Naive thymus-derived CD8-positive, alpha-beta T cell (primary cell): ENCODE measurements around the gene OGFR. TPM values are rescaled to one million over a fixed set of nuclear protein-coding genes. Genes with fewer than 3 reads are reported as not detected.

ENCODE experiments used
- ATAC-seq, 2 donors: fragments of 150-1000 bp; cut with Tn5 transposase in 1 of 2; sonication (Bioruptor Pico), chemical (Tn5 transposase) in 1 of 2; 1 replicate in 1 of 2; 2 replicates in 1 of 2; pipeline ENCODE4 v1.10.0; 2021; ENCODE audit warnings: mild to moderate bottlenecking in 2 of 2, moderate library complexity in 2 of 2
- POLR2A ChIA-PET: fragments of 350-600 bp; sonication (Branson Sonifier 250); formaldehyde crosslinking; loops from one replicate; lab custom pipeline; 2021; ENCODE audit warnings: antibody characterized with exemption; lab: Charles Lee
- DNase-seq, 10 donors: peaks; one replicate each; pipeline versions ENCODE4 v3.0.0 to v3.0.0-alpha.2; 2020 to 2022
- H3K27ac Mint-ChIP-seq, 10 donors: one replicate each; pipeline ENCODE4 v1.8.0; 2020 to 2022; ENCODE audit warnings: mild to moderate bottlenecking in 10 of 10, mixed read lengths in 10 of 10, moderate library complexity in 4 of 10, inconsistent platforms in 1 of 10
- H3K27me3 Mint-ChIP-seq, 5 donors: one replicate each; pipeline ENCODE4 v1.8.0; 2021 to 2022; ENCODE audit warnings: mixed read lengths in 5 of 5
- H3K36me3 Mint-ChIP-seq, 3 donors: one replicate each; pipeline ENCODE4 v1.8.0; 2020 to 2022; ENCODE audit warnings: mixed read lengths in 3 of 3, mild to moderate bottlenecking in 2 of 3, inconsistent platforms in 1 of 3
- H3K4me1 Mint-ChIP-seq, 4 donors: one replicate each; pipeline ENCODE4 v1.8.0; 2021 to 2022; ENCODE audit warnings: mixed read lengths in 4 of 4
- H3K4me3 Mint-ChIP-seq, 10 donors: one replicate each; pipeline ENCODE4 v1.8.0; 2020 to 2022; ENCODE audit warnings: mild to moderate bottlenecking in 10 of 10, mixed read lengths in 10 of 10, moderate library complexity in 6 of 10, inconsistent platforms in 1 of 10
- H3K9me3 Mint-ChIP-seq, 9 donors: one replicate each; pipeline ENCODE4 v1.8.0; 2020 to 2022; ENCODE audit warnings: mixed read lengths in 9 of 9, mild to moderate bottlenecking in 3 of 9, inconsistent platforms in 1 of 9, moderate library complexity in 1 of 9
- polyA plus RNA-seq, 3 donors: library from polyadenylated mRNA; unstranded; fragments of 300-500 nt; fragmentation: Illumina TruSeq; gene quantifications; one replicate each; pipeline ENCODE4 v1.2.3, GENCODE V29; 2021
- total RNA-seq, 8 experiments: library from RNA in 2 of 8; stranded (reverse) in 2 of 8; gene quantifications; one replicate each; pipeline ENCODE4 v1.2.3 and lab custom pipeline; 2021 to 2026

OGFR gene
- total and polyA plus RNA-seq, 5 experiments from 2014 or later, result 26.5 to 79.9 (median 58.2) TPM

DNA sequence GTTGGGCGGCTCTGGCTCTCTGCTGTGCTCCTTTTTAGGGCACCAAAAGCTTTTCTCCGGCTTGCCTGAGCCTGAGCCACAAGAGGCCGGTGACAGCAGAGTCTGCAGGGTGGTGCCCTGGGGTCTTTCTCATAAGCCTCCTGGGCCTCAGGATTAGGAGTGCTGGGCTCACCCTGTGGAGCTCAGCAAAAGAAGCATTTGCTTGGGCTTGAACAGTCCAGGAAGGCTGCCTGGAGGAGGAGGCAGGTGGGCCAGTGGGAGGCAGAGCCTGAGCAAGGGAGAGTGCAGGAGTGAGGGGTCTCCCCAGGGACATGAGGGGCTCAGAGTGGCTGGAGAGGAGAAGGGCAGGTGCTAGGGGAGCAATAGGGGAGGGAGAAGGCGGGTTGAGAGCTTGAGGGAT lies 41.2 kb upstream of the OGFR start:
- peak in 1 of 10 donors; percentile 44 for DNase-seq
- POLR2A ChIA-PET, result no interaction called here
- H3K36me3 Mint-ChIP-seq, result no peaks in the 10 kb centered on the region
- ATAC-seq, result no peak
- no peaks in the 10 kb centered on the region for H3K9me3 Mint-ChIP-seq
- H3K4me1 Mint-ChIP-seq, result peaks cover 4 to 22% (median 13%) of the 10 kb centered on the region in 4 donors
- H3K27ac Mint-ChIP-seq, result peak overlapping the region in 2 of 10 donors; percentile 53 to 82
- no peak overlapping the region for H3K4me3 Mint-ChIP-seq
- no peaks in the 10 kb centered on the region for H3K27me3 Mint-ChIP-seq

DNA sequence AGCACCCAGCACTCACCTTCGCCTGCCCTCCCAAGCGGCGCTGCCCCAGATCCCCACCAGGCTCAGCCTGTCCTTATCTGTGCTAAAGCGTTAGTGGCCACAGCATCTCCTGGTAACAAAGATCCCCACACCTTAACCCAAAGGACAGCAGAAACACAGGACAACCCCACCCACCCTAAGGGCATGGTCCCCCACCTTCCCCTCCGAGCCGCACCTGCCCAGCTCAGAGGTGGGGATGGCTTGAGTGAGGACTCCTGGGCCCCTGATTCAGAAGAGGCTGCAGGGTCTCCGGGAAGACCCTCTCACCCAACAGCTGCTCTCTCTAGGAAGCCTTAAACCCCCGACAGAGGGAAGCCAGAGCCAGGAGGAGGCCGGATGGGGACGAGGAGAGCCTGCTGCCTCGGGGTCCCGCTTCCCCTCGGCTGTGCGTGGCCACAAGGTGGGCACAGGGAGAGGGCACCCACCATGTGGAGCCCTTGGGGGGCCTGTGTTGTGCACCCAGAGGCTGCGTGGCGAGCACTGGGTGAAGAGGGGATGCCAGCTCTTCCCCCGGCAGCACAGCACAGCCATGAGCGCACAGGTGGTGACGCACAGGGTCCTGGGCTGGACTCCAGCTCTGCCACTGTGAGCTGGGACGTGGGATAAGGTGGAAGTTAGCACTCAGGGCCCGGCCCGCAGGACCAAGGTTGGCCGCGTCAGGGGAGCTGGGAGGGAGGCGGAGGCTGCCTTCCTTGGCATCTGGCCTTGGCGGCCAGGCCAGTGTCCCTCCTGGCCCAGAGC lies 40.3 kb upstream of the OGFR start:
- Mint-ChIP-seq H3K27me3 (no peaks in the 10 kb centered on the region), H3K4me1 (peaks cover 8 to 32% (median 20%) of the 10 kb centered on the region in 4 donors), H3K9me3 (no peaks in the 10 kb centered on the region), H3K4me3 (no peak overlapping the region), H3K27ac (peak overlapping the region in 1 of 10 donors; percentile 59), H3K36me3 (no peaks in the 10 kb centered on the region)
- POLR2A ChIA-PET, result interaction anchor here (0.9 to 1.9 kb wide), 2 partner anchors 10 to 100 kb away, joined by 3 to 7 read pairs; no protein-coding TSS in a partner anchor
- ATAC-seq (no peak), DNase-seq (peak in 1 of 10 donors; percentile 58)

DNA sequence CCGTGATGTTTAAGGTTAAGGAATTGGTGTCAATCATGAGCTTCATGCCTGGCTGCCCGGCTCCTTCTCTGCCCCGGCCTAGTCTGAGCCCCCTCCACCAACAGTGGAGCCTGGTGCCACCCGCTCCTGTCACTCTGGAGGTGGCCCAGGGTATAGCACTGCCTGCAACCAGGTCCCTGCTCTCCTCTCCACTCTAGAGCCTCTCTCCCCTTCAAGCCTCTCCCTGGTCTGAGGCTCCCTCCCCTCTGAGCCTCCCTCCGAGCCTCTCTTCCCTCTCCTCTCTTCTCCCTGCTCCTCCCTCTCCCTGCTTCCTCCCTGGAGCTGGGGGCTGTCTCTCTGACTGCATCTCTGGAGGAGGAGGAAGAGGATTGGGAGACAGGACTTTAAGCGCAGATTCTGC lies 39.6 kb upstream of the OGFR start:
- peaks cover 8 to 34% (median 21%) of the 10 kb centered on the region in 4 donors for H3K4me1 Mint-ChIP-seq
- no peaks in the 10 kb centered on the region for H3K27me3 Mint-ChIP-seq

DNA sequence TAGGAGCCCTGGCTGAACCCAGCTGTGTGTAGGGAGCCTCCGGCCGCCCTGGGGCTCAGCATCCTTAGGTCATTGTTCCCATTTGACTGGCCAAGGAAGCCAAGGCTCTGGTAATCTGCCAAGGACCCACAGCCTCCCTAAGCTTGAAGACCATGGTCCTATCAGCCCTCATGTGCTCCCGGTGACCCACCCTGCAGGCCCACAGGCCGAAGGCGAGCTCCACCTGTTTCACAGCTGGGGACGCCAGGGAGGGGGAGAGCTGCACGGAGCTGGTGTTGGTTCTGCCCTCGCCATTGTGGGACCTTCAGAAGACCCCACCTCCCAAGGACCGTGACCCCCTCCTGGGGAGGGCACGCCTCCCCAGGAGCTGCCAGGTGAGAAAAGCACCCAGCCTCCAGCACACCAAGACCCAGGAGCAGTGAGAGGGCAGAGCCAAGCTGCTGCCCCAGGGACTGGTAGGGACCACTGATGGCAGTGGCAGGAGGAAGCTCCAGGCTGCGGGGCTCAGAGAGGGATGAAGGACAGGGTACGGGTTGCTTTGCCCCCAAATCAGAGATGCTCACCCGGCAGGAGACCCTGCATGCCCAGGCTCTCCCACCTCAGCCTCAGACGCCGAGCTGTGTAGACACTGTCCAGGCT lies 39.1 kb upstream of the OGFR start:
- peak overlapping the region in 1 of 10 donors; percentile 45 for H3K27ac Mint-ChIP-seq
- no peak overlapping the region for H3K4me3 Mint-ChIP-seq
- no peak for ATAC-seq
- POLR2A ChIA-PET, result interaction anchor here (1.9 kb wide), 1 partner anchor 9 kb away, joined by 7 read pairs; no protein-coding TSS in a partner anchor
- no peaks in the 10 kb centered on the region for H3K9me3 Mint-ChIP-seq
- peaks cover 8 to 34% (median 22%) of the 10 kb centered on the region in 4 donors for H3K4me1 Mint-ChIP-seq
- DNase-seq, result peak in 1 of 10 donors; percentile 32
- H3K36me3 Mint-ChIP-seq, result no peaks in the 10 kb centered on the region
- no peaks in the 10 kb centered on the region for H3K27me3 Mint-ChIP-seq

More for the DNA sequence above, 39.6 kb upstream of the OGFR start:
- Mint-ChIP-seq H3K9me3 (no peaks in the 10 kb centered on the region), H3K36me3 (no peaks in the 10 kb centered on the region), H3K27ac (peak overlapping the region in 1 of 10 donors; percentile 45), H3K4me3 (no peak overlapping the region)
- ATAC-seq (no peak), DNase-seq (peak in 1 of 10 donors; percentile 0)
- POLR2A ChIA-PET, result interaction anchor here (0.9 to 1.9 kb wide), 2 partner anchors 10 to 100 kb away, joined by 3 to 7 read pairs; no protein-coding TSS in a partner anchor

DNA sequence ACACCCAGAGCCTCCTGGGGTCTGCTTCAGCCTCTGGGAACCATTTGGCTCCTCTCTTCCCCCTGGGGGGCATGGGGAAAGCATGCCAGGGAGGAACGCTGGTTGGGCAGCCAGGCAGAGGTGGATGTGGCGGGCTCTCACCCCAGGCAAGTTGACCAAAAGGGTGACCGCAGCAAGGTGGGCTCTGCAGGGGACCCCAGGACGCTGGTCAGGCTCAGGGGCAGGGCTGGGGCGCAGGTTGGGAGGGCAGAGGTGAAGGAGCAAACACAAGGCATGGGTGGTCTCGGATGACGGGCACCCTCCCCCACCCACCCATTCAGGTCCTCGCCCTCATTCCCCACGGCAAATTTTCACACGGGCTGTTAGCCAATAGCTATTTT lies 38.6 kb upstream of the OGFR start:
- Mint-ChIP-seq H3K27me3 (no peaks in the 10 kb centered on the region), H3K27ac (peak overlapping the region in 1 of 10 donors; percentile 62), H3K4me1 (peaks cover 8 to 34% (median 22%) of the 10 kb centered on the region in 4 donors), H3K36me3 (no peaks in the 10 kb centered on the region), H3K9me3 (no peaks in the 10 kb centered on the region), H3K4me3 (no peak overlapping the region)
- POLR2A ChIA-PET, result no interaction called here
- ATAC-seq, result no peak
- DNase-seq, result no peak

DNA sequence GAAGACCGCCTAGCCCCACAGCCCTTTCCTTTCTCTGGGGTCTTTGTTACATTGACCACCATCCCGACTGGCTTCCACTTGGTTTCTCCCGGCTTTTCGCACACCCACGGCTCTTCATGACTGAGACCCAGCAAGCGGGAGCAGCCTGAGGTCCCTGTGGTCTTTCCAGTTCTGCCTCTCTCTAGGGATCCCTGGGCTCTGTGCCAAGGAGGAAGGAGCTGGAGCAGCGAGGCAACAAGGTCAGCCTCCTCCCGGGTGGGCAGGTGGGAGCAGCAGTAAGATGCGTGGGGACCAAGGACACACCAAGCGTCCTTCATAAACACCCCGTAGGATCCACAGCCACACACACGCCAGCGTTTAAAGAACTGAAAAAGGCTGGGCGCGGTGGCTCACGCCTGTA lies 37.9 kb upstream of the OGFR start:
- ATAC-seq (no peak), DNase-seq (no peak)
- H3K9me3 Mint-ChIP-seq, result no peaks in the 10 kb centered on the region
- no peaks in the 10 kb centered on the region for H3K27me3 Mint-ChIP-seq
- no peaks in the 10 kb centered on the region for H3K36me3 Mint-ChIP-seq
- H3K27ac Mint-ChIP-seq, result peak overlapping the region in 4 of 10 donors; percentile 52 to 87 (median 65)
- H3K4me3 Mint-ChIP-seq, result peak overlapping the region in 1 of 10 donors; percentile 3
- peaks cover 8 to 34% (median 23%) of the 10 kb centered on the region in 4 donors for H3K4me1 Mint-ChIP-seq
- POLR2A ChIA-PET, result no interaction called here

DNA sequence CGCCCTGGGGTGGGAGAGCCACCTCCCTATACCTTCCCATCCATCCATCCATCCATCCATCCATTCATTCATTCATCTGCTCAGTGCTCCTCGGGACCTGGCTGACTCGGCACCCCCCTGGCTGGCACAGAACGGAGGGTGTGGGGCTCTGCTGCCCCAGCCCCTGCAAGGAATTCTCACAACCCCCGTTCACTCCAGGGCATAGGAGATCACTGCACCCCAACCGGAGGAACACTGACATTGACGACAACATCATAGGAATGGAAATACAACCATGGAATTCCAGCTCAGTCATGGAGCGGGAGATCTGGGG lies 36.4 kb upstream of the OGFR start:
- no peaks in the 10 kb centered on the region for H3K9me3 Mint-ChIP-seq
- H3K4me1 Mint-ChIP-seq, result peaks cover 13 to 46% (median 27%) of the 10 kb centered on the region in 4 donors
- peak overlapping the region in 1 of 10 donors; percentile 80 for H3K27ac Mint-ChIP-seq
- POLR2A ChIA-PET, result interaction anchor here (0.6 to 1.1 kb wide), 2 partner anchors 26 to 36 kb away, joined by 3 read pairs; no protein-coding TSS in a partner anchor
- H3K4me3 Mint-ChIP-seq, result peak overlapping the region in 1 of 10 donors; percentile 43
- H3K27me3 Mint-ChIP-seq, result no peaks in the 10 kb centered on the region
- H3K36me3 Mint-ChIP-seq, result no peaks in the 10 kb centered on the region
- DNase-seq (no peak), ATAC-seq (no peak)

DNA sequence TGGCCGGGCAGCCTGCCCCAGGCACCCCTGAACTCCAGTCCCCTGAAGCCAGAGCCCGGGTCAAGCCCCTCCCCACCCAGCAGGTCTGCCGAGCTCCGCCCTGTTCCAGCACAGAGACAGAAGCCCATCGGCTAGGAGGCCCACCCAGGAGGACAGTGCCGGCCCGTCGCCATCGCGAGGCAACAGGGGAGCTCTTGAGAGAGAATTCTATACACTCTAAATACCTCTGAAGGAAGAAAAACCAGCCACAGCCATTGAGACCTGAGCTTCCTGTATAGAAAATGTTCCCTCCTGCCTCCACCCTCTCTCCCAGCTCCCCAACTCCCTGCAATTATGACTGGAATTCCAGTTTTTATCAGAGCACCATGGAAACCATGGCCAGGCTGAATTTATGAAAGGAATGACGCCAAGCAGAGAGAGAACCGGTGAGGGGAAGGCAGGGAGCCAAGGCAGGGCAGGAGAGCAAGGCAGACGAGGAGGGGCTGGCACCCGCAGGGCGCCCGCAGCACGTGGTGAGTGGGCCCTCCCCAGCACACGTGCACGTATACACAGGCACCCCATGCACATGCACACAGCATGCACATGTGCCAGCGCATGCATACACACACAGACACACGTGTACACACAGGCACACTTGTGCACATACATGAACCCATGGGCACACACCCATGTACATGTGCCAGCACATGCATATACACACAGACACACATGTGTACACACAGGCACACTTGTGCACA lies 35.9 kb upstream of the OGFR start:
- H3K27ac Mint-ChIP-seq, result peak overlapping the region in 6 of 10 donors; percentile 16 to 80 (median 56)
- no peak for ATAC-seq
- no peaks in the 10 kb centered on the region for H3K27me3 Mint-ChIP-seq
- peak in 1 of 10 donors; percentile 0 for DNase-seq
- no peaks in the 10 kb centered on the region for H3K36me3 Mint-ChIP-seq
- peak overlapping the region in 3 of 10 donors; percentile 18 to 31 (median 19) for H3K4me3 Mint-ChIP-seq
- POLR2A ChIA-PET, result interaction anchor here (0.6 to 1.1 kb wide), 2 partner anchors 25 to 37 kb away, joined by 3 read pairs; no protein-coding TSS in a partner anchor
- H3K9me3 Mint-ChIP-seq, result no peaks in the 10 kb centered on the region
- peaks cover 15 to 50% (median 29%) of the 10 kb centered on the region in 4 donors for H3K4me1 Mint-ChIP-seq

DNA sequence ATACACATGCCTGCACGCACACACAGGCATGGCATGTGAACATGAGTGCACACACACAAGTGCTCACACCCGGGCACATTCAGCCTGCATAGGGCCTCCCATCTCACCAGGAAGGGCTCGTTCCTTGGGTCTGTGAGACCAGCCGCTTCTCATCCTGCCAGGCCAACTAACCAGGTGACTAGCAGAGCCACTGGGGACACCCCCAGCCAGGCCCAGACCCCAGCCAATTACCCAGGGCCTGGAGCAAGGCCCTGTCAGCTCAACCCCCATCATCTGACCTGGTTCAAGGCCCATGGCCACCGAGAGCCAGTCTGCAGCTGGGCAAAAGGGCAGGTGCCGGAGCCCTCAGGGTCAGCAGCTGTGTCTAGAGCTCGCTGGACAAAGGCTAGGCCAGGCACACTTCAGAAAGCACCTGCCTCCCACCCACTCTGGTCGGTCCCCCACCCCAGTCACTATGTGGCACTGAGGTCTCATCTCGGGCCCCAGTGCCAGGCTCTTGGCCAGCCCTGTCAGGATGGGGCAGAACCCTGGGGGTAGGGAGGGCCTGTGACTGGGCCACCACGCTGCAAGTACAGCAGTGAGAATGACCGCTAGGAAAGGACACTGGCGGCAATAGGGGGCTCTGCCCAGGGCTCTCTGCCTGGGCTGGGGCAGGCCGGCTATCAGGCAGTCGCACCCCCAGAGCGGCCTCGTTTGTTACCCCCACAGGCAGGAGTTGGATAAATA lies 35.1 kb upstream of the OGFR start:
- POLR2A ChIA-PET, result no interaction called here
- Mint-ChIP-seq H3K36me3 (no peaks in the 10 kb centered on the region), H3K4me3 (peak overlapping the region in 2 of 10 donors; percentile 19 to 31), H3K27me3 (no peaks in the 10 kb centered on the region), H3K4me1 (peaks cover 18 to 56% (median 36%) of the 10 kb centered on the region in 4 donors), H3K27ac (peak overlapping the region in 3 of 10 donors; percentile 14 to 73 (median 16)), H3K9me3 (no peaks in the 10 kb centered on the region)
- ATAC-seq, result no peak
- no peak for DNase-seq

DNA sequence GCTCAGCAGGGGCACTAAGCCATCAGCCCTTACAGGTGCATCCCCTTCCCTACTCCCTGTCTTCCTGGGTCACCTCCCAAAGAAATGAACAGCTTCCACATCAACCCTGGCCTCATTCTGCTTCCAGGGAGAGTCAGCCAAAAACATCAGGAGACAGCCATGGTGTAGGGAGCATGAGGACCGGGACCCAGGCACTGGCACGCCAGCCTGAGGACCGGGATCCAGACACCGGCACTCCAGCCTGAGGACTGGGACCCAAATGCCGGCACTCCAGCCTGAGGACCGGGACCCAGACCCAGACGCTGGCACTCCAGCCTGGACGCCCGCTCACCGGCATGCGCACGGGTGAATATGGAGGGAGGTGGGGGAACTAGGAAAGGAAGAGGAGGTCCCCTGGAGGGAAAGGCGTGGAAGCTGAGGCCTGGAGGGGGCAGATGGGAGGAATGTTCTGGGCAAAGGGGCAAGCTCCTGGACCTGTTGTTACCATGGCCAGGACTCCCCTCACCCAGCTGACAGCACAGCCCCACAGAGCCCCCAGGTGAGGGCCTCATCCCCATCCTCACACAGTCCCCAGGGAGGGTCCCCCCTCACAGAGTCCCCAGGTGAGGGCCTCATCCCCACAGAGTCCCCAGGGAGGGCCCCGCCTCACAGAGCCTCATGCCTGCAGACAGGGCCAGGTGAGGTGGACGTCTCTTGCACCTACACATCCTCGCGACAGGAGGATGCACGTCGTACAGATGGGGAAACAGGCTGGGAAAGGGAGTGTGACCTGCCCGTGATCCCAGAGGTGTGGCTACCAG lies 34.3 kb upstream of the OGFR start:
- peaks cover 21 to 64% (median 42%) of the 10 kb centered on the region in 4 donors for H3K4me1 Mint-ChIP-seq

DNA sequence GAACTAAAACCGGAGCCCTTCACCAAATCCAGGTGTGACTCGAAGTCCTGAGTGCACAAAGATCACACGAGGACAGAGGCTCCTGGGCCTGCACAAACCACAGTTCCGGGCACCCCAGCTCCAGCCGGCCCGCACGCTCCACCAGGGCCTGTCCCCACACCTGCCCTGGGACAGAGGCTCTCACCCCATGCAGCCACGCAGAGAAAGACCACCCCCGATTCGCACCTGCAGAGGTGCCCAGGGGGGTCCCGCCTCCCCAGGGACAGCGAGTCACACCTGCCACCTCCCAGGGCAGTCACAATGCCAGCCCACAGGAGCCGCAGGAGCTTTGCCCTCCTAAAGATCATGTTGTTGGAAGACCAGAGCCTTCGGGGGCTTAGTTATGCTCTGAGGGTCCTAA lies 33.7 kb upstream of the OGFR start:
- POLR2A ChIA-PET, result interaction anchor here (0.7 to 1.1 kb wide), 3 partner anchors 23 to 120 kb away, joined by 3 to 4 read pairs (median 3); no protein-coding TSS in a partner anchor
- H3K27me3 Mint-ChIP-seq, result no peaks in the 10 kb centered on the region
- H3K4me3 Mint-ChIP-seq, result no peak overlapping the region
- peaks cover 24 to 70% (median 47%) of the 10 kb centered on the region in 4 donors for H3K4me1 Mint-ChIP-seq
- ATAC-seq (no peak), DNase-seq (no peak)
- H3K9me3 Mint-ChIP-seq, result no peaks in the 10 kb centered on the region
- no peak overlapping the region for H3K27ac Mint-ChIP-seq
- no peaks in the 10 kb centered on the region for H3K36me3 Mint-ChIP-seq

More for the DNA sequence above, 34.3 kb upstream of the OGFR start:
- no peaks in the 10 kb centered on the region for H3K9me3 Mint-ChIP-seq
- H3K27ac Mint-ChIP-seq, result peak overlapping the region in 1 of 10 donors; percentile 37
- no peak for ATAC-seq
- POLR2A ChIA-PET, result interaction anchor here (0.7 to 1.1 kb wide), 3 partner anchors 24 to 119 kb away, joined by 3 to 4 read pairs (median 3); no protein-coding TSS in a partner anchor
- H3K36me3 Mint-ChIP-seq, result no peaks in the 10 kb centered on the region
- H3K27me3 Mint-ChIP-seq, result no peaks in the 10 kb centered on the region
- H3K4me3 Mint-ChIP-seq, result no peak overlapping the region
- DNase-seq, result no peak
